Stimulated activated CD8-positive, alpha-beta memory T cell treated with anti-CD3 and anti-CD28 coated beads, Interleukin-15, amount 100 ng/mL, for 24 hours (primary cell): Measurements from ENCODE around the gene RNF103.

Experiments
- DNase-seq: peaks from one replicate; pipeline ENCODE4 v3.0.0-alpha.2; 2020; ENCODE audit warnings: low read depth

RNF103 gene

GRCh38 chr2:86566821-86567190, 56.9 kb downstream of the RNF103 start:
- no peak for DNase-seq

- no peak for DNase-seq
Measured at GRCh38 chr2:86566158-86566820, 57.4 kb downstream of the RNF103 start.

GRCh38 chr2:86563650-86564061, 60.0 kb downstream of the RNF103 start:
- DNase-seq, result no peak

GRCh38 chr2:86562922-86563649, 60.6 kb downstream of the RNF103 start, which contains the start of gene CHMP3:
Gene CHMP3, minus strand, starts transcription at chr2:86563443. Its CDS starts 95 bp downstream, at chr2:86563348.
- peak; percentile 91 for DNase-seq

- DNase-seq, result no peak
Measured at GRCh38 chr2:86562485-86562921, 61.2 kb downstream of the RNF103 start.

- DNase-seq, result no peak
Measured at GRCh38 chr2:86557836-86558235, 65.8 kb downstream of the RNF103 start.

- DNase-seq, result no peak
Measured at GRCh38 chr2:86556508-86556907, 67.2 kb downstream of the RNF103 start.
